ENCODE results near the gene CORO1C.

DNA sequence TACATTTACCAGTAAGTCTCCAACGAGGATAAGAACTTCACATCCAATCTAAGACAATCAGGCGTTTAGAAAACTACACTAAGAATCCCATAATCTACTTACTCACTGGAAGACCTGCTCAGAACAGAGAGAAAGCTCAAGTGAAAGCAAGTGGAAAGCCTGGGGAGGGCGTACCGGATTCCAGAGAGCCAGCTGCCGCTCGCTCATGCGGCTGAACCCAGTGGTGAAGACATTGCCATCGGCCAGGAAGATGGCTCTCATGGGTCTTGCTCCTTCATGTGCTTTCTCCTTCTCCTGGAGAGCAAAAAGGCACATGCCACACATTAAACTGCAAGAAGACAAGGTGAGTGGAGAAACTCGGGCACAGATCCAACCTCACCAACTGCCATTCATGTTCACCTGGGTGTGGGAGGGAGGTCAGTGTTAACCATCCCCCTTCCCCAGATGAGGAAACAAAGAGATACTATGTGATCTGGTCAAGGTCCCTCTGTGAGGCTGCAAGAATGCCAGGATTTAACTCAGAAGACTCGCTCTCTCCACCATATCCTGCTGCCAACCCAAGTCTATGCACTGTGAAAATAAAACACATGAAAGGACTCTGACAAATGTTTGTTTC lies 74.1 kb downstream of the CORO1C start:
- TF ChIP-seq EZH2 (IDR thresholded peaks at IDR 0.05; ENCODE audit: insufficient read depth, low read length) = no peak
- TF ChIP-seq, protein P1, sequence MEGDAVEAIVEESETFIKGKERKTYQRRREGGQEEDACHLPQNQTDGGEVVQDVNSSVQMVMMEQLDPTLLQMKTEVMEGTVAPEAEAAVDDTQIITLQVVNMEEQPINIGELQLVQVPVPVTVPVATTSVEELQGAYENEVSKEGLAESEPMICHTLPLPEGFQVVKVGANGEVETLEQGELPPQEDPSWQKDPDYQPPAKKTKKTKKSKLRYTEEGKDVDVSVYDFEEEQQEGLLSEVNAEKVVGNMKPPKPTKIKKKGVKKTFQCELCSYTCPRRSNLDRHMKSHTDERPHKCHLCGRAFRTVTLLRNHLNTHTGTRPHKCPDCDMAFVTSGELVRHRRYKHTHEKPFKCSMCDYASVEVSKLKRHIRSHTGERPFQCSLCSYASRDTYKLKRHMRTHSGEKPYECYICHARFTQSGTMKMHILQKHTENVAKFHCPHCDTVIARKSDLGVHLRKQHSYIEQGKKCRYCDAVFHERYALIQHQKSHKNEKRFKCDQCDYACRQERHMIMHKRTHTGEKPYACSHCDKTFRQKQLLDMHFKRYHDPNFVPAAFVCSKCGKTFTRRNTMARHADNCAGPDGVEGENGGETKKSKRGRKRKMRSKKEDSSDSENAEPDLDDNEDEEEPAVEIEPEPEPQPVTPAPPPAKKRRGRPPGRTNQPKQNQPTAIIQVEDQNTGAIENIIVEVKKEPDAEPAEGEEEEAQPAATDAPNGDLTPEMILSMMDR (IDR thresholded peaks at IDR 0.05; ENCODE audit: insufficient read depth, low read depth, low read length) = no peak

All from astrocyte (in vitro differentiated cells and primary cell).